ENCODE data around the gene MBLAC1.
A peak's percentile ranks its signal among the peaks of the same experiment; 100 is the strongest.

Gene MBLAC1

DNA sequence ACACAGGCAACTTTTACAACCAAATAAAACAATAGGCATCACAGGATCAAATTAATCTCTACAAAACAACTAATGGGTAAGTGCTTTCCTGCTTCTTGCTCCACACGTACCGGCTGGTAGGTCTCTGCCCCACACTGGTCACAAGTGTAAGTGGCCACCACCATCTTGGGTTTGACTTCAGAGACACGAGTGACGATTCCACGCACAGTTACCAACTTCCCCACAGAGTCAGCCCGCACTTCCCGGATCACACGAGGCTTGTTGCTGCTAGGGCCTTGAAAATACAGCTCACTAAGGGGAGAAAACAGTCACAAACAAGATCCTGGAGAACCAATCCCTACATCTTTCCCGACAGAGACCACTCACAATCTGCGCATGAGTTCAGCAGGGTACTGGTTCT is 27.9 kb upstream of the MBLAC1 start:
- DNase-seq: no peak

DNA sequence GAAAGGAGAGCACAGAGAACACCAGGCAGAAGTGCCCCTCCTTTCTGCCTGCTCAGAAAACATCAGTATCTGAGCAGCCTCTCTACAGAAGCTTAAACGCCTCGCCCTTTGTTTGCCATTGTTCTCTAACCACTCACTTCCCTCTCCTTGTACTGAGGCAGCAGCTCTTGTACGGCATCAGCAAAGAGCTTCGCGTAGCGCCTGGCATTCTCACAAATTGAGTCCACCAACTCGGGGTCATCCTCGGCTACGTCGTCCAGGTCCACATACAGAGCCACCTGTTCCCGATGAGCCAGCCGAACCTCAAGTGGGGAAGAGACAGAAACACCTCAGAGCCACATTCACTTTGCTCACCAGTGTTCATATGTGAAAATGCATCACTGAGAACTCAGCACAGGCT is 27.3 kb upstream of the MBLAC1 start:
- DNase-seq: no peak

- DNase-seq: peak; percentile 97
Observed at GRCh38 chr7:100100420-100101015, 26.2 kb upstream of the MBLAC1 start.

GRCh38 chr7:100101016-100101862 is 25.5 kb upstream of the MBLAC1 start, which contains the start of the genes AP4M1 and MCM7:
Gene AP4M1 (plus strand): TSS chr7:100101643. CDS start chr7:100101715, 72 bp downstream.
Gene MCM7 (minus strand): TSS chr7:100101397. CDS start chr7:100101294, 103 bp downstream.
- DNase-seq: peak; percentile 97

DNA sequence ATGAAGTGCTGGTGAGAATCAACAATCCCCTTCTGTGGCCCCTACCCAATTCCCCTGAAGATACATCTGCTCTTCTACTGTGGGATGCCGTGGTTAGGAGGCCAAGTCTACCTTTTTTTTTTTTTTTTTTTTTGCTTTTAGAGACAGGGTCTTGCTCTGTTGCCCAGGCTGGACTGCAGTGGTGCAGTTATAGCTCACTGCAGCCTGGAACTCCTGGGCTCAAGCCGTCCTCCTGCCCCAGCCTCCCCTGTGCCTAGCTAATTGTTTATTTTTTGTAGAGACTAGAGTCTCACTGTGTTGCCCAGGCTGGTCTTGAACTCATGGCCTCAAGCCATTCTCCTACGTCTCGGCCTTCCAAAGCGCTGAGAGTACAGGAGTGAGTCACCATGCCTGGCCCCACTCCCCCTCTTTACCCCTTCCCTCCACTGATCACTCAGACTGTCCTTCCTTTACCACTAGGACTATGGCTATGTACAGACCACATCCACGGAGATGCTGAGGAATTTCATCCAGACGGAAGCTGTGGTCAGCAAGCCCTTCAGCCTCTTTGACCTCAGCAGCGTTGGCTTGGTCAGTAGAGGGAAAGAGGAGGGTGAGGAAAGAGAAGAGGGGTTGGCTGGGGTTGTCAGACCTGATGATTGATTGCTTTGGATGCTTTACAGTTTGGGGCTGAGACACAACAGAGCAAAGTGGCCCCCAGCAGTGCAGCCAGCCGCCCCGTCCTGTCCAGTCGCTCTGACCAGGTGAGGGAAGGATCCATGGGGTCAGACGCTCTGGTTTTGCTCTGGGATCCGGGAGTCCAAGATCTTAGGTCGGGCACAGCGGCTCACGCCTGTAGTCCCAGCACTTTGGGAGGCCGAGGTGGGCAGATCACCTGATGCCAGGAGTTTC is 23.6 kb upstream of the MBLAC1 start:
- DNase-seq: no peak

DNA sequence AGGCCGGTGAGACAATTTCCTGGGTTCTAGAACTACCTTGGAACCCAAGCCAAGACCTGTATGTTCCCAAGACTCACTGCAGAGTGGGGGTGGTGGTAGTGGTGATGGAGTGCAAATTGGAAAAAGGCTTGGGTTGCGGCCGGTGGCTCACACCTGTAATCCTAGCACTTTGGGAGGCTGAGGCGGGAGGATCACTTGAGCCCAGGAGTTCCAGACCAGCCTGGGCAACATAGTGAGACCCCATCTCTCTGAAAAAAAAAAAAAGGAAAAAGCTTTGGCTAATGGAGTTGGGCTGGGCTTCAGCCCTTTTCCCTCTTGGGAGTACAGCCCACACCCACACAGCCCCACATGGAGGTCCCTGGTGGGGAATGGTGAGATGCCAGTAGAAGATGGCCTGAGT is 21.2 kb upstream of the MBLAC1 start:
- DNase-seq: no peak

GRCh38 chr7:100106633-100107032 is 20.1 kb upstream of the MBLAC1 start:
- no peak for DNase-seq

- DNase-seq: no peak
Observed at GRCh38 chr7:100107125-100107737, 19.5 kb upstream of the MBLAC1 start.

GRCh38 chr7:100107890-100108289 is 18.9 kb upstream of the MBLAC1 start:
- DNase-seq: no peak

GRCh38 chr7:100109521-100110163 is 17.1 kb upstream of the MBLAC1 start:
- DNase-seq: no peak

GRCh38 chr7:100111156-100111555 is 15.6 kb upstream of the MBLAC1 start:
- DNase-seq: no peak

DNA sequence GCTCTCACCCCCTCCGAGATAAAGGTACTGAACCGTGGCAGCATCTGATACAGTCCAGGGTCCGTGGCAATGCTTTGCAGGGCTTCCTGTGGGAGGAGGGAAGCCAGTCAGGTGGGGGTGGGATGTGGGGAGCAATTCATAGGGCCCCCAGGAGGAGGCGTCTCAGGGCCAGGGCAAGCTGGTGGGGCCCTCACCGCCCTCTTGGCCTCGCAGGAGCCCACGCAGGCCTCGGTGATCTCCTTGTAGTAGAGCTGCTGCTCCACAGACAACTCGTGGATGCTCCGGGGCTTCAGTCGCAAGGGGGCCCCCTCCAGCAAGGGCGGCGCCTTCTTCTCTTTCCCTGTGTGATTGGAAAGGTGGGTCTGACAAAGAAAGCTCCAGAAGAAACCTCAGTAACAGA is 14.9 kb upstream of the MBLAC1 start:
- no peak for DNase-seq

- no peak for DNase-seq
Observed at GRCh38 chr7:100115026-100115425, 11.7 kb upstream of the MBLAC1 start.

- no peak for DNase-seq
Observed at GRCh38 chr7:100118388-100119071, 8.2 kb upstream of the MBLAC1 start.

DNA sequence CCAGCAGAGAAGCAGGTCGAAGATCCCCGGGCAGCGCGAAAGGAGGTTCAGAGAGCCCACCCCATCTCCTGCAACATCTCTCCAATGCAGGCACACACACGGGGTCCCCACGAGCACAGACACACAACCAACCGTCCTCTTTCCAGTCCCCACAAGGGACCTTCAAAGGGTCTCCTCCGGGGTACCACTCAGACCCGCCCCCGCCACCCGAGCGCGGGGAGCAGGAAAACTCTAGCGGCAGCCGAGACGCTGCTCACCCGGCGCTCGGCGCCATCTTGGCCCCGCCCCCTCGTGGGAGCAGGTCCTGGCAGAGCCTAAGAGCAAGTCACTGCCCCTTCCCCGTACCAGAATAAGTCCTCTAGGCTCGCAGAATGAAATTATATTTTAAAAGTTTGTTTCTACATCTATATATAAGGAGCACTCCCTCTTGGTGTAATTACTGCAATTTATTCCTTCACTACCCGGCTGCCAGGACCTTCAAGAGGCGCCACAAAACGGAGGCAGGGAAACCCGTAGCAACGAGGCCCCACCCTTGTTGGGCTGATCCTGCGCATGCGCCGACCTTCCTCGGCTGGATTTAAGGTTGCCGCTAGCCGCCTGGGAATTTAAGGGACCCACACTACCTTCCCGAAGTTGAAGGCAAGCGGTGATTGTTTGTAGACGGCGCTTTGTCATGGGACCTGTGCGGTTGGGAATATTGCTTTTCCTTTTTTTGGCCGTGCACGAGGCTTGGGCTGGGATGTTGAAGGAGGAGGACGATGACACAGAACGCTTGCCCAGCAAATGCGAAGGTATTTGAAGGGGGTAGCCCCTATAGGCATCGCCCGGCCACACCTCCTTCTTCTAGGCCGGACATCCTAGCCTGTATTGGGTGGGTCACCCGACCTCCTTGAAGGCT is 7.4 kb upstream of the MBLAC1 start, which contains the start of the genes CNPY4 and TAF6:
CNPY4 (plus strand) TSS at position 563 of the 898 bp plus-strand sequence; CDS start at position 674, 111 bp downstream.
TAF6 (minus strand) TSS at position 287 of the 898 bp plus-strand sequence. CDS start 5,149 bp downstream, outside the sequence.
- DNase-seq: peak; percentile 92

DNA sequence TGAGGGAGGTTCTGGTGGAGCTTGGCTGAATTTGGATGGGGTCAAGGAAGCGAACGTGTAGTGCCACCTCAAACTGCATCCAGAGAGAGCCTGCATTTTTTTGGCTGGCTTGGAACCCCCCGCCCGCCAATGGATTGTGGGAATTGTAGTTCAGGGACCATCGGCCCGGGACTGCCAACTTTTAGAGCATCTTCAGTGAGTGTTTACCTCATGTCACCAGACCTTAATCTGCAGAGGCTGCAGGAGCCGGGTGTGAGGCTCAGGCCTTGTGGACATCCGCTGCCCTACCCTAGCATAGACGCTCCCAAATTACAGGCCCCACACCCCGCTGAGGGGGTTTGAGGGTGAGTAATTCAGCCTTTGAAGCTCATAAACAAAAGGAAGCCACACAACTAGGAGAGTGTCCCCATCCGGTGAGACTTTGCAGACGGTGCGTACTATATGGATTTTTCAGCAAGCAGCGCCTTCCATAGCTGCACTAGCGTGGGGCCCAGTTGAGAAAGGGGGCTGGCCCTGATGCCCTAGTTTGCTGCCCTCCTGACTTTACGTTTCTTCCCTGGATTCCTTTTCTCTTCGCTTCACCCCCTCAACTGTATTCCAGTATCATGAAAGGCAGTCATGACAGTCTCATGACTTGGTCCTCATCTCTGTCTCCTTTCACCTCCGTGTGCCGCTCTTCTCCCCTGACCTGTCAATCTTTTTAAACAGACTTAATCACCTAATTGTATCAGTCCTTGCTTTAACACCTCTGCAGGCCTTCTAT is 6.6 kb upstream of the MBLAC1 start:
- DNase-seq: peak; percentile 55

GRCh38 chr7:100120733-100121036 is 6.1 kb upstream of the MBLAC1 start:
- no peak for DNase-seq

DNA sequence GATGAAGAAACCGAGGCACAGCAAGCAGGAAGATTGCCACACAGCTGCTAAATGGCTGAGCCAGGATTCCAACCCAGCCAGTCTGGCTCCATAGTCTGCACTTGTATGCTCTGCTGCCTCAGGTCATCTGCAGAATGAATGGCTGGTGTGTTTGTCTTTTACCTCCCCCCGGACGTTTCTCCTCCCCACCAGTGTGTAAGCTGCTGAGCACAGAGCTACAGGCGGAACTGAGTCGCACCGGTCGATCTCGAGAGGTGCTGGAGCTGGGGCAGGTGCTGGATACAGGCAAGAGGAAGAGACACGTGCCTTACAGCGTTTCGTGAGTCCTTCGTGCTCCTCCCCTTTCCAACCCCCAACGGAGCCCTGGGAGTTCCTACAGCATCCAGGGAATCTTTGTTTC is 4.7 kb upstream of the MBLAC1 start:
- DNase-seq: no peak

GRCh38 chr7:100122568-100122967 is 4.2 kb upstream of the MBLAC1 start:
- no peak for DNase-seq

All from amniotic stem cell (primary cell).